Adrenal gland (tissue), 5 donors: Measurements from ENCODE around the gene S100A6.
"Not testable (repeated sequence)": the region's sequence is repeated elsewhere in the genome, so short reads cannot be mapped to it uniquely, and the experiment has no call there.

Experiments used
- POLR2A ChIP-seq, 2 donors: fragments of 450-650 bp; IDR thresholded peaks; one replicate each; pipeline ENCODE4 v1.6.1; 2017; ENCODE audit warnings: antibody characterized with exemption in 2 of 2, mild to moderate bottlenecking in 2 of 2, moderate library complexity in 1 of 2
- TF ChIP-seq, protein P1 (sequence below), 6 experiments: fragments of 450-650 bp in 4 of 6; fragments of 200-600 bp in 2 of 6; sonication (generic) in 1 of 6; IDR thresholded peaks; 1 replicate in 5 of 6; 2 replicates in 1 of 6; pipeline versions ENCODE4 v1.5.1 to v1.8.0; 2016 to 2021; ENCODE audit warnings: antibody characterized with exemption in 6 of 6, mild to moderate bottlenecking in 2 of 6, moderate library complexity in 1 of 6
- donor health status: DM: no; HTN: no; CAD: no.

DNA sequence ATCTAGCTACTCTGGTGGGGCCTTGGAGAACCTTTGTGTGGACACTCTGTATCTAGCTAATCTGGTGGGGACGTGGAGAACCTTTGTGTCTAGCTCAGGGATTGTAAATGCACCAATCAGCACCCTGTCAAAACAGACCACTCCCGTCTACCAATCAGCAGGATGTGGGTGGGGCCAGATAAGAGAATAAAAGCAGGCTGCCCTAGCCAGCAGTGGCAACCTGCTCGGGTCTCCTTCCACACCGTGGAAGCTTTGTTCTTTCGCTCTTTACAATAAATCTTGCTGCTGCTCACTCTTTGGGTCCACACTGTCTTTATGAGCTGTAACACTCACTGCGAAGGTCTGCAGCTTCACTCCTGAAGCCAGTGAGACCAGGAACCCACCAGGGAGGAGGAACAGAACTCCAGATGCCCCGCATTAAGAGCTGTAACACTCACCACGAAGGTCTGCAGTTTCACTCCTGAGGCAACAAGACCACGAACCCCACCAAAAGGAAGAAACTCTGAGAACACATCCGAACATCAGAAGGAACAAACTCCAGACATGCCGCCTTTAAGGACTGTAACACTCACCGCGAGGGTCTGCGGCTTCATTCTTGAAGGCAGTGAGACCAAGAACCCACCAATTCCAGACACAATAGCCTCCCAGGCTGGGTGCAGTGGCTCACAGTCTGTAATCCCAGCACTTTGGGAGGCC is 13.3 kb downstream of the S100A6 start:
- TF ChIP-seq, protein P1, sequence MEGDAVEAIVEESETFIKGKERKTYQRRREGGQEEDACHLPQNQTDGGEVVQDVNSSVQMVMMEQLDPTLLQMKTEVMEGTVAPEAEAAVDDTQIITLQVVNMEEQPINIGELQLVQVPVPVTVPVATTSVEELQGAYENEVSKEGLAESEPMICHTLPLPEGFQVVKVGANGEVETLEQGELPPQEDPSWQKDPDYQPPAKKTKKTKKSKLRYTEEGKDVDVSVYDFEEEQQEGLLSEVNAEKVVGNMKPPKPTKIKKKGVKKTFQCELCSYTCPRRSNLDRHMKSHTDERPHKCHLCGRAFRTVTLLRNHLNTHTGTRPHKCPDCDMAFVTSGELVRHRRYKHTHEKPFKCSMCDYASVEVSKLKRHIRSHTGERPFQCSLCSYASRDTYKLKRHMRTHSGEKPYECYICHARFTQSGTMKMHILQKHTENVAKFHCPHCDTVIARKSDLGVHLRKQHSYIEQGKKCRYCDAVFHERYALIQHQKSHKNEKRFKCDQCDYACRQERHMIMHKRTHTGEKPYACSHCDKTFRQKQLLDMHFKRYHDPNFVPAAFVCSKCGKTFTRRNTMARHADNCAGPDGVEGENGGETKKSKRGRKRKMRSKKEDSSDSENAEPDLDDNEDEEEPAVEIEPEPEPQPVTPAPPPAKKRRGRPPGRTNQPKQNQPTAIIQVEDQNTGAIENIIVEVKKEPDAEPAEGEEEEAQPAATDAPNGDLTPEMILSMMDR (IDR thresholded peaks at IDR 0.05) = not testable (repeated sequence)
- TF ChIP-seq POLR2A (IDR thresholded peaks at IDR 0.05) = not testable (repeated sequence)
